H54 (cell line): ENCODE data around the gene TNFRSF25.

Source experiments
- DNase-seq: peaks from one replicate; pipeline ENCODE4 v3.0.0; 2011; ENCODE audit warnings: low spot score, mixed read lengths; ENCODE audit not compliant: insufficient read length
- FAIRE-seq: peaks from 3 replicates; lab custom pipeline; 2011; peaks lifted over from hg19 to GRCh38; lab: Jason Lieb, UNC
- POLR2A ChIP-seq: IDR thresholded peaks from 2 replicates; pipeline ENCODE4 v1.6.1; 2011; ENCODE audit warnings: low read depth, mild to moderate bottlenecking, low read length

Gene TNFRSF25

DNA sequence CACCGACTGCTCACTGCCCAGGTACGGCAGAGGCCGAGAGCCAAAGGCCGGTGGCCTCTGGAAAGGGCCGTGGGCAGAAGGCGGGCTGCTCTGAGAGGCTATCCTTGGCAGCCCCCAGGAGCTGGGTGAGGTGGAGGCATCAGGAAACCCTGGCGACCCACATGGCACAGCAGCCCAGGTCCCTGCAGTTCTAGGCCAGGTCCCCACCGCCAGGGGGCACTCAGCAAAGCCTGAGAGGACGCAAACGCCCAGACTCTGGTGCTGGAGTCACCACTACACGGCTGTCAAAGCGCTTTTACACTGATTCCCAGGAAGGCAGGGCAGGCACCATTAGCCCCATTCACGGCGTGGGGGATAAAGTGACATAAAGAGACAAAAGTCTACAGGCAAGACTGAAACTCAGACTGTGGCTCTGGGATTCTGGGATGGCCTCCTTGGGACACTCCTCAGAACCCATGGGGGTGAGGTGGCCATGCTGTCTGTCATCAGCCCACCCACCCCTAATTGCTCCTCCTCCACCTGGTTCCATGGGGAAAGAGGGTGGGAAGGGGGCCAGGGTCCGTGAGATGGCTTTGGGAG lies 20.5 kb upstream of the TNFRSF25 start:
- no peak for TF ChIP-seq POLR2A
- FAIRE-seq (peak; percentile 20), DNase-seq (peak; percentile 90)

DNA sequence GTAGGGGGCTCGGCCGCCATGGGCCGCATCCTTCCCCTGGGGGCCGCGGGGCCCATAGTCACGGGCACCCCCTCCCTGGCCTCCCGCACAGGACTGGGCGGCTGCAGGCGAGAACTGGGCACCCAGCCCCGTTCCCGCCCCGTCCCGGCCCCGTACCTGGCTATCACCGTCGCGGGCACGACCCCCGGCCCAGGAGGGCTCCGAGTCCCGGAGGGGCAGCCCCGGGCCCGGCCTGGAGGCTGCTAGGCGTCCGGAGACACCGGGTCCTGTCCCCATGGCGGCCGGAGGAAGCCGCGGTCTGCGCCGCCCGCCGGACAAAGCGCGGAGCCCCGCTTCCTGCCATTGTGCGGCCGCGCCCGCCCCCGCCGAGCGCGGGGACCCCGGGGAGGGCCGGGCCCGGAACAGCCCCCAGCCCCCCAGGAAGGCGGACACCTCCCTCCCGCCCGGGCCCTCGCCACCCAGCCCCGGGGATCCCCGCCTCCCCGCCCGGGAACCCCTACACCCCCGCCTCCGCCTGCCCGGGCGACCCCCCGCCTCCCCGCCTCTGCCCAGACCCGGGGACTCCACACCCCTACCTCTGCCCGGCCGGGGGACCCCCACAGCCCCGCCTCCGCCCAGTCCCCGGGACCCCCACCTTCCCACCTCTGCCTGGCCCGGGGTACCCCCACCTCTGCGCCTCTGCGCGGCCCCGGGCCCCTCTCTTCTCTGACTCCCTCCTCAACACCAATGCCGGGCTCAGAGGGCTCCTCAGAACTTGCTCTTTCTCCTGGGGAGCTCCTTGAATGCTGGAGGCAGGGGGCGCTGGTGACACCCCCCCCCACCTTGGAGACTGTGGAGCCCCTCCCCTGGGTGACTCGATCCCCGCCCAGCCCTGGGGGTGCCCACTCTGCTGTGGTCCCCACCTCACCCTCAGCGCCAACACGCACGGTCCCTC lies 19.5 kb upstream of the TNFRSF25 start:
- FAIRE-seq (no peak), DNase-seq (no peak)
- TF ChIP-seq POLR2A: no peak

DNA sequence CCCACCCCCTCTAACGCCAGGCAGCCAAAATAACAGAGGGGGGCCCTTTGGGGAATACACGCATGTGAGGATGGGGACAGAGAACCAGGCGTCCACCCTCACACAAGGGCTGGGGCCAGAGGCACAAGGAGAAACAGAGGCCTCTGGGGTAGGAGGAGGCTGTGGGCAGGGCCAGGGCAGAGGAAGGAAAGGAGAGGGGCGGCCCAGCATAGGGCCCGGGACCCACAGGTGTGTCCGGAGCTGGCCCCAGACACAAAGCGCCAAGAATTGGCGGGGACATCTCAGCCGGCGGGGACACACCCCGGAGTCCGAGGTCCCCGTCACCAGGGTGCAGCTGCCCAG lies 18.8 kb upstream of the TNFRSF25 start:
- FAIRE-seq: no peak
- TF ChIP-seq POLR2A: no peak
- no peak for DNase-seq

DNA sequence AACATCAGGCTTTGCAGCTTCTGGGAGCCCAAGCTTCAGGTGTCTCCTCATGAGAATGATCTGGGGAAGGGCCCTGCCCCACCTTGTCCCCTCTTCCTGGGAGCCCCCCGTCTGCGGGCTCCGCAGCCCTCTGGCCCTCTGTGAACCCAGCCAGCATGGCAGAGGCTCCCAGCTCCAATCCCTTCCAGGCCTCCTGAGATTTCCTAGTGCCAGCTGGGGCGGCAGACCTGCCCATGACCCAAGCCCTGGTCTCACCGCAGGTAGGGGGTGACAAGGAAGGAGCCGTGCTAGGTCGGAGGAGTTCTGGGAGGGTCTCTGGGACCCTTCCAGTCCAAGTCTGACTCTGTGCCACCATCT lies 17.8 kb upstream of the TNFRSF25 start:
- no peak for DNase-seq
- no peak for FAIRE-seq
- TF ChIP-seq POLR2A: no peak

DNA sequence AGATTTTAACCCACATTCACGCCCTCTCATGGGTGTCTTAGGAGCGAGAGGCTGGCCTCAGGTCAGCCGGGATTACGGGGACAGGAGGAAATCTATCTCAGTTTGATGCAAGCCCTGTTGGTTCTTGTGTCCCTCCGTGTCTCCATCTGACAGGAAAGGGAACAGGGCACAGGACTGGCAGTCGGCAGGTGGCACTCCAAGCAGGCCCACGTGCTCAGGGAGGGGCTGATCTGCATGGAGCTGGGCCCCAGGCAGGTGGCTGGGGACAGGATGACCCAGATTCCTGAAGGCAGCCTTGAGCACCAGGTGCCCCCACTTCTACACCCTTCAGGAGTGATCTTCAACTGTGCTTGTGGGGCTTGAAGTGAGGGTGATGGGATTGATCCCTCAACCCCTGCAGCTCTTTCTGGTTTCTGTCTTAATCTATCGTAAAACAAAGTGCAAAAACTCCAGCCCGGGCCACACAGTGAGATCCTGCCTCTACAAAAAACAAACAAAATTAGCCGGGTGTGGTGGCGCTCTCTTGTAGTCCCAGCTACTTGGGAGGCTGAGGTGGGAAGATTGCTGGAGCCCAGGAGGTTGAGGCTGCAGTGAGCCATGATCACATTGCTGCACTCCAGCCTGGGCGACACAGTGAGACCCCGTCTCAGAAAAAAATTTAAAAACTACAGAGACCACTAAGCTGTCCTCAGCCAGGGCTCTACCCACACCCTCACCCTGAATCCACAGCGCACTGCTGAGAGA lies 17.2 kb upstream of the TNFRSF25 start:
- DNase-seq (no peak), FAIRE-seq (no peak)
- TF ChIP-seq POLR2A: no peak

DNA sequence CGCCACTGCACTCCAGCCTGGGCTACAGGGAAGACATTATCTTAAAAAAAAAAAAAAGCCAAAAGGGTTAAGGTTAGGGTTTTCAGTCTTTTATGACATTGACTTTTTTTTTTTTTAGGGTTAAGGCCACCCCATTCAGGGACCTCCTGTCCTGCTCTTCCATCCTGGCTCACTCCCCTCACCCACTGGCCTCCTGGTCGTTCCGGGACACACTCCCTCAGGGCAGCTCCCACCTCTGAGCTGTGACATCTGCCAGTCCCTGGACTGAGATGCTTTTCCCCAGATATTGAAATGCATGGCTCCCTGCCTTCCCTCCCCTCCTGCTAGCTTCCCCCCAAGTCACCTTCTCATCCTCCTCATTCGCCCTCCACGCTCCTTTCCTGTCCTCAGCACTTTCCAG lies 15.8 kb upstream of the TNFRSF25 start:
- no peak for TF ChIP-seq POLR2A
- no peak for FAIRE-seq

DNA sequence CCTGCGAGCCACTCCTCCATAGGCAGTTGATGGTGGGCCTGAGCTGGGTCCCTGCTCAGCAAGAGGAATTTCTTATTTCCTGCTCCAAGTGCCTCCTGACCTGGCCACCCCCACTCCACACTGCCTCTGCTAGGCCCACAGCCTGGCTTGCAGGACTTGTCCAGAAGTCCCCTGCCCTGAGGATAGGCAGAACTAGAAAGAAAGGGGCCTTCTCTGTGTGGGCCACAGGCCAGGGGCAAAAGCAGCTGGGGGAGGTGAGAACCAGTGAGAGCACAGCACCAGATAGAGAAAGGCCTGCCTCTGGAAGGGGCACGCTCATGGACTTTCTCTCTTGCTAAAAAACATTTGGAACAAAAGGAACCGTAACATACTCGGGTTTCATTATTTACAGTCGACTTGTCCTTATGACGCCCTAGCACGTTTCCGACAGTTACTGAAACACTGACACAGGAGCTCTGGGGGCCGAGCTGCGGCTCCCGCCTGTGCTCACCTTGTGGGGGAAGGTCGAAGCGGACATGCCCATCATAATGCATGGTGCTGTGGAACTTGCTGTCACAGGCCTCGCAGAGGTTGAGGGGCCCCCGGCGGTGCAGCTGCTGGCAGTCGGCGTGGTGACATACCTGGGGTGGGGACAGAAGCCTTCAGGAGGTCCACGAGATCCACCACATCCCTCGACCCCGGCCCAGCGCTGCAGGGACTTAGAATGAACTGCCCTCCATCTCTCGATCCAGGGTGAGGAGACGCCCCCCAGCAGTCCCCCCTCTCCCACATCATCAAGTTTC lies 11.3 kb upstream of the TNFRSF25 start:
- no peak for TF ChIP-seq POLR2A
- DNase-seq (no peak), FAIRE-seq (no peak)

More for the DNA sequence above, 15.8 kb upstream of the TNFRSF25 start:
- no peak for DNase-seq

DNA sequence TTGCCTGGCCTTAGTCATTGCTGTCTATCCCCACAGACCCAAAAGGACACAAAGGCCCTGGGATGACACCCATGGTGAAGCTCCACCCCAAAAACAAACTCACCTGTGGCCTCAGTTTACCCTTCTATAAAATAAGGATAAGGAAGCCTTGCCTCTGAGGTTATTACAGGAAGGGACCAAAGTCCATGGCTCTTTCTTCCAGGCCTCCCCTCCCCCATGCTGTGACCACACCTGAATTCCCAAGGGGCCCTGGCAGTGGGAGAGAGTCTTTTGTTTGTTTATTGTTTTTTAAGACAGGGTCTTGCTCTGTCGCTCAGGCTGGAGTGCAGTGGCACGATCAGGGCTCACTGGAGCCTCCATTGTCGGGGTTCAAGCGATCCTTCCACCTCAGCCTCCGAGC lies 10.5 kb upstream of the TNFRSF25 start:
- no peak for DNase-seq
- TF ChIP-seq POLR2A: no peak
- no peak for FAIRE-seq

DNA sequence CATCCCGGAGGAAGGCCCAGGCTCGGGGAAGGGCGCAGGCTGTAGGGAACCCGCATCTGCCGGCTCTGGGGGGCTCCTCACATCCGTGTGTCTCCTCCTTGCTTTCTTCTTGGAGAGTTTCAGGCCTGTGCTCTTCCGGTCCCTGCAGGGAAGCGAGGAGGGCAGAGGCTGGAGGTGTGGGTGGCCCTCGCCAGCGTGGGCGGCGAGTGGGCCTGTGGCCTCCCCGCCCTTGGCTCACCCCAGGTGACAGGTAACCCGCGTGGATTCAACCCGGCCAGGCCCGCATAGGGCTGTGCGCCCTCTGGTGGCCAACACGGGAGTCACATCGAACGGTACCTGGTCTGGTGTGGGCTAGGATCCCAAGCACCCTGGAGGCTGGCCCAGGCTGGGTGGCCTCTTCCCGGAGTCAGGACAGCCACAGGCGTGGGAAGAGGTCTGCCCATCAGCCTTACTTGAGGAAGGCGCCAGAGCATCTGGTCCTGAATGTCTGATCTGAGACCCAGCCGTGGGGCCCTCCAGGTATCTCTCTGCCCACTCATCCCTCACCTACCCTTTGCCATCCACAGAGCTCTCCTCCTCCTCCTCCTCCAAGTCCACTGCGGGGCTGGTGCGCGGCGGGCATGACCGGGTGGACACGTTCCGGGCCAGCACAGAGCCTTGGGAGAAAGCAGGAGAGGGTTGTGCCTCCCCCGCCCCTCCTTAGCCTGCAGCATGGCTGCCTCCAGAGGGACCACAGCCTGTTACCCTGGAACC lies 9.6 kb upstream of the TNFRSF25 start:
- FAIRE-seq (no peak), DNase-seq (peak; percentile 77)
- no peak for TF ChIP-seq POLR2A

DNA sequence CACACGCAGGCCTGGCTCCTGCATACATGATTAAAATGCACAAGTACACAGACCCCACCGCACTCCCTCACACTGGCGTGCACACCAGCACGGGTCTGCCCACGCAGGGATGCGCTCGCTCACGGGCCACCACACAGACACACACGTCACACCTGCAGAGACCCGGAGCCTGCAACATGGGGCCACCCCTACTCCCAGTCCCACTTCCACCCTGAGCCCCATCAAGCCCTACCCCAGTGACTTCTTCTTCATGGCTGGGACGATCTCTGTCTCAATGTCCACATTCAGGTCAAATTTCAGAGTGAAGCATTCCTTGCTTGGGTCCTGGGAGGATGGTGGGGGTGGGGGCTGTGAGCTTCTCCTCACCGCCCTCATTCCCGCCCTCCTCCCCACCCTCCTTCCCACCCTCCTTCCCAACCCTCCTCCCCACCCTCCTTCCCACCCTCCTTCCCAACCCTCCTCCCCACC lies 8.9 kb upstream of the TNFRSF25 start:
- DNase-seq (no peak), FAIRE-seq (no peak)
- no peak for TF ChIP-seq POLR2A

DNA sequence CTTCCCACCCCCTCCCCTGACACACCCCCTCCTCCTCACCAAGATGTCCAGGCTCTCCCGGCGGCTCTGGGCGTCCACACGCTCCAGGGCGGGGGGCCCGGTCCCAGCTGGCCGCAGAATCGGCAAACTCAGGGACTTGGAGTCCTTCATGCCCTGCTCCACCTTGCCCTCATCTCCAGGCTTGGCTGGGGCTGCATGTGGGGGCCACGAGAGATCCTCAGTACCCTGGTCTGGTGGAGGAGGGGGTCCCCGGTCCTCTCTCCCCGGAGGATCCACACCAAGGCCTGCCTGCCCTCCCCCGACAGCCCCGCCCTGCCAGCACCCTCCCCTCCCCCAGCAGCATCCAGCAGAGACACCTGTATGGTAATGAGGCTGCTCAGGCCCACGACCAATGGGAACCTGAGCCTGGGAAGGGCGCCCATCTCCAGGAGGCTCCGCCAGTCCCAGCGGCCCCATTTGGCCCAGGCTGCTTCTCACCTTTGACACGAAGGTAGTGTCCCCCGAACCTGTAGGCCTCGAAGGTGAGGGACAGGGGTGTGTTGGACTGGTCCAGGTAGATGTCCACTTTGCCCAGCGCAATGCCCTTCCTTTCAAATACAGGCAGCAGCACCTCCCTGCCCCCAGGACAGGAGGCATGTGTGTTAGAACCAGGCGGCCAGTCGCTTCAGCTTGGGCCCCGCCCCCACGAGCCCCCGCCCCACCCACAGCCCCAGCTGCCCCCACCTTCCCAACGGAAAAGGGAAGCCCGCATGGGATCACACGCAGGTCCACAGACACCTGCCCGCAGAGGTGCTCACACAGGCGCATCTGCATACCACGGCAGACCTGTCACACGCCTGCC lies 8.2 kb upstream of the TNFRSF25 start:
- FAIRE-seq: no peak
- no peak for DNase-seq
- TF ChIP-seq POLR2A: no peak

DNA sequence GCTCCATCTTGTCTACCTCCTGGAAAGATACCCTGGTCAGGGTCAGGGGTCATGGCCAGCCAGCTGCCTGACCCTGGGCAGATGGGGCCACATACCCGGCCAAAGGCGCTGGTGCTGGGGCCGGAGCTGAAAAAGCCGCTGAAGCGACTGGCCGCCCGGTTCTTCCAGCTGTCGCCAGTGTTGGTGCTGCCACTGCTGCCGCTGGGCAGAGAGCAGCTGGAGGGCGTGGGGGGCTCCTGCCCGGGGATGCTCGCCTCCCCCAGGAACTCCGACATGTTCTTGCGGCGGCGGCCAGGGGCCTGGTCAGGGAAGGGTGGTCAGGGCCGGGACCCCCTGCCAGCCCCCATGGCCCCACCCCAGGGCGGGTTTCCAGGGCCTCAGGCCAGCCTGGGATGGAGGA lies 7.2 kb upstream of the TNFRSF25 start:
- no peak for TF ChIP-seq POLR2A
- DNase-seq (no peak), FAIRE-seq (no peak)

DNA sequence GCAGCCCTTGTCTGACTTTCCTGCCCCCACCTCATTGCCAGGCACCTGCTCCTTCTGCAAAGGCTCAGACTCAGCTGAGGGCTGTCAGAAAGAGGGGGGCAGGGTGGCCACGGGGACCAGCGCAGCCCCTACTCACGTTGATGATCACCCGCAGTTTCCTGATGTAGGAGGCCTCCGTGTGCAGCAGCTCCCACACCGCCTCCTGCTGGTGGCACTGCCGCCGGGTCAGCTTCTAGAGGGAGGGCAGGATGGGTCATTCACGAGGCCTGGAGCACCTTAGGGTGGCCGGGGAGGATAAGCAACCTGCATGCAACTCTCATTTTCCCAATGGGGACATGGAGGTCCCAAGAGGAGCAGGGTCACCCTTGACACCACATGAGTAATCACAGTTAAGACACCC lies 6.4 kb upstream of the TNFRSF25 start:
- no peak for TF ChIP-seq POLR2A
- no peak for DNase-seq
- FAIRE-seq: no peak
